SK-N-SH (cell line): ENCODE measurements around the gene WWC2. TPM values are rescaled to one million over a fixed set of nuclear protein-coding genes. Genes with fewer than 3 reads are reported as not detected.

ENCODE experiments used
- CTCF ChIA-PET: fragments of 300-600, 350-600 bp; formaldehyde crosslinking; extraction: SDS; loops from one replicate; lab custom pipeline; 2021; lab: Yijun Ruan, JAX
- POLR2A ChIA-PET: fragments of 350-600 bp; sonication (Branson Sonifier 250); formaldehyde crosslinking; extraction: SDS; loops from one replicate; lab custom pipeline; 2020; ENCODE audit warnings: antibody characterized with exemption, inconsistent platforms; lab: Yijun Ruan, JAX
- DNase-seq: peaks from one replicate; pipeline ENCODE4 v3.0.0; 2012
- H2AFZ ChIP-seq: fragments of 200-600 bp; sonication (generic); 2 replicates; pipeline ENCODE4 v1.8.1; 2016; ENCODE audit warnings: antibody characterized with exemption, mild to moderate bottlenecking, low read depth
- H3F3A ChIP-seq: fragments of 200-600 bp; sonication (generic); replicated peaks from 2 replicates; pipeline ENCODE3; 2016; ENCODE audit warnings: antibody characterized with exemption, mild to moderate bottlenecking; ENCODE audit not compliant: insufficient read depth
- H3K27ac ChIP-seq, 2 experiments: fragments of 200-500 bp in 1 of 2; fragments of 200-600 bp in 1 of 2; sonication (Bioruptor generic) in 1 of 2; sonication (generic), shearing (Covaris generic) in 1 of 2; 2 replicates each; pipeline versions ENCODE4 v1.5.1 to v1.6.1; 2014 to 2016; ENCODE audit warnings: low read depth in 2 of 2, inconsistent platforms in 1 of 2, low read length in 1 of 2, mild to moderate bottlenecking in 1 of 2, mixed read lengths in 1 of 2
- H3K27me3 ChIP-seq: fragments of 200-600 bp; sonication (generic), shearing (Covaris generic); 2 replicates; pipeline ENCODE4 v1.6.1; 2016; ENCODE audit warnings: mixed run types; ENCODE audit not compliant: insufficient read depth
- H3K36me3 ChIP-seq, 2 experiments: fragments of 200-500 bp in 1 of 2; fragments of 200-600 bp in 1 of 2; sonication (Bioruptor generic) in 1 of 2; sonication (generic) in 1 of 2; replicated peaks in 1 of 2; 2 replicates each; pipeline versions ENCODE3 to v1.5.1; 2014 to 2016; ENCODE audit warnings: low read length in 1 of 2, mild to moderate bottlenecking in 1 of 2; ENCODE audit not compliant: insufficient read depth in 2 of 2, control insufficient read depth in 1 of 2
- H3K4me1 ChIP-seq, 2 experiments: fragments of 200-500 bp in 1 of 2; fragments of 200-600 bp in 1 of 2; sonication (Bioruptor generic) in 1 of 2; sonication (generic), shearing (Covaris generic) in 1 of 2; 2 replicates each; pipeline versions ENCODE4 v1.5.1 to v1.6.1; 2014 to 2016; ENCODE audit warnings: low read depth in 1 of 2, low read length in 1 of 2, mixed run types in 1 of 2; ENCODE audit not compliant: insufficient read depth in 2 of 2, control insufficient read depth in 1 of 2
- H3K4me2 ChIP-seq: fragments of 200-600 bp; sonication (generic), shearing (Covaris generic); 2 replicates; pipeline ENCODE4 v1.6.1; 2017; ENCODE audit warnings: mixed run types
- H3K4me3 ChIP-seq, 2 experiments: fragments of 200-500 bp in 1 of 2; fragments of 200-600 bp in 1 of 2; sonication (Bioruptor generic) in 1 of 2; sonication (generic), shearing (Covaris generic) in 1 of 2; 2 replicates each; pipeline versions ENCODE4 v1.5.1 to v1.8.1; 2014 to 2016; ENCODE audit warnings: low read depth in 2 of 2, inconsistent platforms in 1 of 2, low read length in 1 of 2, mild to moderate bottlenecking in 1 of 2, mixed read lengths in 1 of 2, moderate library complexity in 1 of 2
- H3K79me2 ChIP-seq: fragments of 200-600 bp; sonication (generic); 2 replicates; pipeline ENCODE4 v1.8.1; 2017; ENCODE audit warnings: mild to moderate bottlenecking; ENCODE audit not compliant: insufficient read depth
- H3K9ac ChIP-seq: fragments of 200-600 bp; sonication (generic); 2 replicates; pipeline ENCODE4 v1.6.1; 2017; ENCODE audit warnings: mixed run types
- H3K9me2 ChIP-seq: fragments of 200-600 bp; sonication (generic); 2 replicates; pipeline ENCODE4 v1.6.1; 2017; ENCODE audit warnings: mixed run types
- H3K9me3 ChIP-seq: fragments of 200-600 bp; sonication (generic); 2 replicates; pipeline ENCODE4 v1.6.1; 2017; ENCODE audit warnings: mixed run types, mild to moderate bottlenecking, moderate library complexity
- H4K20me1 ChIP-seq: fragments of 200-600 bp; sonication (generic); 2 replicates; pipeline ENCODE4 v1.6.1; 2017; ENCODE audit warnings: mild to moderate bottlenecking, mixed run types; ENCODE audit not compliant: insufficient read depth
- CTCF ChIP-seq: fragments of 200-600 bp; sonication (generic); IDR thresholded peaks from 2 replicates; pipeline ENCODE4 v1.6.1; 2017; ENCODE audit warnings: antibody characterized with exemption, mild to moderate bottlenecking, moderate library complexity
- ELF1 ChIP-seq: IDR thresholded peaks from 2 replicates; pipeline ENCODE4 v1.4.0; 2012
- EZH2phosphoT487 ChIP-seq: fragments of 200-600 bp; sonication (generic); IDR thresholded peaks from 2 replicates; pipeline ENCODE4 v1.6.1; 2017; ENCODE audit warnings: low read depth, mixed run types, mild to moderate bottlenecking, antibody characterized with exemption, moderate library complexity, borderline replicate concordance
- FOSL2 ChIP-seq: IDR thresholded peaks from 2 replicates; pipeline ENCODE4 v1.4.0; 2012; ENCODE audit warnings: low read depth, mild to moderate bottlenecking, moderate library complexity, borderline replicate concordance
- FOXJ3 ChIP-seq: sonication (generic); formaldehyde crosslinking; IDR thresholded peaks from 2 replicates; pipeline ENCODE4 v1.5.1; 2020; ENCODE audit warnings: mild to moderate bottlenecking, missing genetic modification reagents
- GABPA ChIP-seq: IDR thresholded peaks from 2 replicates; pipeline ENCODE4 v1.4.0; 2012; ENCODE audit warnings: low read depth, mild to moderate bottlenecking
- GATA2 ChIP-seq: sonication (generic); formaldehyde crosslinking; IDR thresholded peaks from 2 replicates; pipeline ENCODE4 v1.5.0; 2020; ENCODE audit warnings: mild to moderate bottlenecking, missing genetic modification reagents
- JUND ChIP-seq: IDR thresholded peaks from 2 replicates; pipeline ENCODE4 v1.4.0; 2012
- MEF2A ChIP-seq: IDR thresholded peaks from 2 replicates; pipeline ENCODE4 v1.4.0; 2012; ENCODE audit warnings: low read depth, borderline replicate concordance
- NFIC ChIP-seq: IDR thresholded peaks from 2 replicates; pipeline ENCODE4 v1.4.0; 2012; ENCODE audit warnings: borderline replicate concordance
- POLR2AphosphoS5 ChIP-seq: IDR thresholded peaks from 2 replicates; pipeline ENCODE4 v1.6.1; 2012; ENCODE audit warnings: low read depth, low read length
- RAD21 ChIP-seq: IDR thresholded peaks from 2 replicates; pipeline ENCODE4 v1.6.1; 2012; ENCODE audit warnings: mild to moderate bottlenecking, low read length
- RFX5 ChIP-seq: IDR thresholded peaks from 2 replicates; pipeline ENCODE4 v1.6.1; 2012; ENCODE audit warnings: mild to moderate bottlenecking, improper control_type of control experiment, low read length
- SIN3A ChIP-seq: IDR thresholded peaks from 2 replicates; pipeline ENCODE4 v1.6.1; 2012; ENCODE audit warnings: low read depth, mild to moderate bottlenecking, low read length, moderate library complexity, borderline replicate concordance
- YY1 ChIP-seq: IDR thresholded peaks from 2 replicates; pipeline ENCODE4 v1.4.0; 2012; ENCODE audit warnings: low read depth, mild to moderate bottlenecking
- ZBTB33 ChIP-seq: IDR thresholded peaks from 2 replicates; pipeline ENCODE4 v1.4.0; 2012; ENCODE audit warnings: low read depth, borderline replicate concordance
- WGBS: methylation state at CpG from one replicate; pipeline ENCODE4 v1.1.6; 2017; ENCODE audit warnings: low lambda C conversion rate; 5-methylcytosine and 5-hydroxymethylcytosine counted together
- polyA plus RNA-seq, 3 experiments: library from polyadenylated mRNA; depleted of rRNA; stranded (reverse); fragments of >200 nt; gene quantifications; 2 replicates each; pipeline ENCODE4 v1.2.3, GENCODE V29; 2012
- TF ChIP-seq, protein P1 (sequence below): IDR thresholded peaks from 2 replicates; pipeline ENCODE4 v1.6.1; 2012; ENCODE audit warnings: mild to moderate bottlenecking, low read depth, low read length, moderate library complexity
- TF ChIP-seq, protein P2 (sequence below): fragments of 150-350 bp; IDR thresholded peaks from 2 replicates; pipeline ENCODE4 v1.6.1; 2017; ENCODE audit warnings: antibody characterized with exemption, low read length, low read depth, borderline replicate concordance

The WWC2 gene
- polyA plus RNA-seq, 1 of the 3 experiments (the other 2 are of a cell fraction): 18.4 TPM

GRCh38 chr4:183286590-183287308, 187.7 kb downstream of the WWC2 start:
- H4K20me1 ChIP-seq: no peaks in the 10 kb centered on the region
- H3K9ac ChIP-seq: no peak overlapping the region
- 91% methylated on average over 11 of the region's 11 CpGs for WGBS
- H3F3A ChIP-seq: no peaks in the 10 kb centered on the region
- no peak for TF ChIP-seq MEF2A
- no peak for TF ChIP-seq ELF1
- no peak for TF ChIP-seq POLR2AphosphoS5
- TF ChIP-seq CTCF: no peak
- TF ChIP-seq GABPA: no peak
- TF ChIP-seq EZH2phosphoT487: no peak
- no peak for TF ChIP-seq GATA2 (CRISPR knock-in tag)
- no peak for TF ChIP-seq FOSL2
- no peak for TF ChIP-seq RFX5
- no peak overlapping the region for H3K4me2 ChIP-seq
- H3K4me1 ChIP-seq: no peaks in the 10 kb centered on the region
- H3K27me3 ChIP-seq: no peaks in the 10 kb centered on the region
- peaks cover 54 to 63% of the 10 kb centered on the region in 2 experiments for H3K36me3 ChIP-seq
- ChIA-PET POLR2A (no interaction called here), CTCF (interaction anchor here (0.5 to 1.4 kb wide), 2 partner anchors 25 to 243 kb away, joined by 4 read pairs; no protein-coding TSS in a partner anchor)
- H2AFZ ChIP-seq: no peak overlapping the region
- no peak overlapping the region for H3K4me3 ChIP-seq
- no peaks in the 10 kb centered on the region for H3K9me3 ChIP-seq
- no peaks in the 10 kb centered on the region for H3K79me2 ChIP-seq
- H3K27ac ChIP-seq: no peak overlapping the region
- no peak for DNase-seq
- no peaks in the 10 kb centered on the region for H3K9me2 ChIP-seq

DNA sequence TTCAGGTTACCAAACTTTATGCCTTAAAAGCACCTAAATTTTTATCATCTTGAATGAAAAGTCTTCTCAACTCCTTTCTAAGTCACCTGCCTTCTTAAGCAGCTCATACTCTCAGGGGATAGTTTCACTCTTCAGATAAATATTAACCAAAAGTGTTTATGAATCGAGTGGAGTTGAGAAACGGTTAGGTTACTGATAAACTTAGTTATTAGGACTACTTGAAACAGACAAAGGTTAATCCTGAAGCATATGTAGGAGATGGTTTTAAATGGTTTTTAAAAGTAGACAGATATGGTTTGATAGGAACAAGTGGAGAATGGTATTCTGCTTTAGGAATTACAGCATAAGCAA, 188.2 kb downstream of the WWC2 start:
- Histone ChIP-seq H3F3A (no peaks in the 10 kb centered on the region), H3K4me3 (no peak overlapping the region), H4K20me1 (no peaks in the 10 kb centered on the region), H3K4me1 (no peaks in the 10 kb centered on the region), H3K27me3 (no peaks in the 10 kb centered on the region), H3K79me2 (no peaks in the 10 kb centered on the region), H3K4me2 (no peak overlapping the region), H2AFZ (no peak overlapping the region), H3K9me3 (no peaks in the 10 kb centered on the region), H3K9ac (no peak overlapping the region), H3K36me3 (peaks cover 52 to 59% of the 10 kb centered on the region in 2 experiments), H3K9me2 (no peaks in the 10 kb centered on the region), H3K27ac (no peak overlapping the region)
- ChIA-PET CTCF (interaction anchor here (1.4 kb wide), 1 partner anchor 25 kb away, joined by 4 read pairs; no protein-coding TSS in a partner anchor), POLR2A (no interaction called here)
- no peak for DNase-seq
- 77% methylated on average over 2 of the region's 2 CpGs for WGBS
- TF ChIP-seq JUND: no peak
- no peak for TF ChIP-seq EZH2phosphoT487
- TF ChIP-seq, protein P1, sequence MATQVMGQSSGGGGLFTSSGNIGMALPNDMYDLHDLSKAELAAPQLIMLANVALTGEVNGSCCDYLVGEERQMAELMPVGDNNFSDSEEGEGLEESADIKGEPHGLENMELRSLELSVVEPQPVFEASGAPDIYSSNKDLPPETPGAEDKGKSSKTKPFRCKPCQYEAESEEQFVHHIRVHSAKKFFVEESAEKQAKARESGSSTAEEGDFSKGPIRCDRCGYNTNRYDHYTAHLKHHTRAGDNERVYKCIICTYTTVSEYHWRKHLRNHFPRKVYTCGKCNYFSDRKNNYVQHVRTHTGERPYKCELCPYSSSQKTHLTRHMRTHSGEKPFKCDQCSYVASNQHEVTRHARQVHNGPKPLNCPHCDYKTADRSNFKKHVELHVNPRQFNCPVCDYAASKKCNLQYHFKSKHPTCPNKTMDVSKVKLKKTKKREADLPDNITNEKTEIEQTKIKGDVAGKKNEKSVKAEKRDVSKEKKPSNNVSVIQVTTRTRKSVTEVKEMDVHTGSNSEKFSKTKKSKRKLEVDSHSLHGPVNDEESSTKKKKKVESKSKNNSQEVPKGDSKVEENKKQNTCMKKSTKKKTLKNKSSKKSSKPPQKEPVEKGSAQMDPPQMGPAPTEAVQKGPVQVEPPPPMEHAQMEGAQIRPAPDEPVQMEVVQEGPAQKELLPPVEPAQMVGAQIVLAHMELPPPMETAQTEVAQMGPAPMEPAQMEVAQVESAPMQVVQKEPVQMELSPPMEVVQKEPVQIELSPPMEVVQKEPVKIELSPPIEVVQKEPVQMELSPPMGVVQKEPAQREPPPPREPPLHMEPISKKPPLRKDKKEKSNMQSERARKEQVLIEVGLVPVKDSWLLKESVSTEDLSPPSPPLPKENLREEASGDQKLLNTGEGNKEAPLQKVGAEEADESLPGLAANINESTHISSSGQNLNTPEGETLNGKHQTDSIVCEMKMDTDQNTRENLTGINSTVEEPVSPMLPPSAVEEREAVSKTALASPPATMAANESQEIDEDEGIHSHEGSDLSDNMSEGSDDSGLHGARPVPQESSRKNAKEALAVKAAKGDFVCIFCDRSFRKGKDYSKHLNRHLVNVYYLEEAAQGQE: no peak
- no peak for TF ChIP-seq ZBTB33
- no peak for TF ChIP-seq MEF2A
- TF ChIP-seq SIN3A: no peak
- TF ChIP-seq RFX5: no peak
- no peak for TF ChIP-seq YY1
- TF ChIP-seq NFIC: no peak
- no peak for TF ChIP-seq FOXJ3 (CRISPR knock-in tag)
- TF ChIP-seq, protein P2, sequence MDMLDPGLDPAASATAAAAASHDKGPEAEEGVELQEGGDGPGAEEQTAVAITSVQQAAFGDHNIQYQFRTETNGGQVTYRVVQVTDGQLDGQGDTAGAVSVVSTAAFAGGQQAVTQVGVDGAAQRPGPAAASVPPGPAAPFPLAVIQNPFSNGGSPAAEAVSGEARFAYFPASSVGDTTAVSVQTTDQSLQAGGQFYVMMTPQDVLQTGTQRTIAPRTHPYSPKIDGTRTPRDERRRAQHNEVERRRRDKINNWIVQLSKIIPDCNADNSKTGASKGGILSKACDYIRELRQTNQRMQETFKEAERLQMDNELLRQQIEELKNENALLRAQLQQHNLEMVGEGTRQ: no peak
- TF ChIP-seq RAD21: no peak
